Hematopoietic multipotent progenitor cell treated with erythropoietin and hydrocortisone succinate and interleukin-3 and kit ligand, for 17 days (in vitro differentiated cells): Measurements from ENCODE around the gene CD28.
"Not testable (repeated sequence)": the region's sequence is repeated elsewhere in the genome, so short reads cannot be mapped to it uniquely, and the experiment has no call there.

Source experiments
- DNase-seq: peaks from one replicate; pipeline ENCODE4 v3.0.0-alpha.2; 2015; ENCODE audit warnings: low spot score

The CD28 gene

GRCh38 chr2:203785391-203786110, 79.1 kb downstream of the CD28 start:
- DNase-seq, result not testable (repeated sequence)

- no peak for DNase-seq
Measured at GRCh38 chr2:203786549-203787351, 80.3 kb downstream of the CD28 start.

- DNase-seq, result no peak
Measured at GRCh38 chr2:203787979-203788378, 81.5 kb downstream of the CD28 start.
